Smooth muscle cell (in vitro differentiated cells): ENCODE measurements around the gene LRRC53. TPM values are rescaled to one million over a fixed set of nuclear protein-coding genes. Genes with fewer than 3 reads are reported as not detected.
A peak's percentile ranks its signal among the peaks of the same experiment; 100 is the strongest.

Experiments
- DNase-seq: peaks from one replicate; lab custom pipeline; 2025; ENCODE audit not compliant: unreplicated experiment; lab: John Stamatoyannopoulos, UW
- H2AFZ ChIP-seq: fragments of 200-600 bp; sonication (generic); 2 replicates; pipeline ENCODE4 v1.6.0; 2016; ENCODE audit warnings: antibody characterized with exemption, low read depth, mild to moderate bottlenecking
- H3F3A ChIP-seq: fragments of 200-600 bp; sonication (generic); 2 replicates; pipeline ENCODE4 v1.6.0; 2017; ENCODE audit warnings: antibody characterized with exemption, low read depth
- H3K27ac ChIP-seq: fragments of 200-600 bp; sonication (generic); 2 replicates; pipeline ENCODE4 v1.5.1; 2016; ENCODE audit warnings: low read depth, mild to moderate bottlenecking
- H3K27me3 ChIP-seq: fragments of 200-600 bp; sonication (generic); 2 replicates; pipeline ENCODE4 v1.6.1; 2016; ENCODE audit warnings: low read depth, mild to moderate bottlenecking
- H3K36me3 ChIP-seq: fragments of 200-600 bp; sonication (generic); 2 replicates; pipeline ENCODE4 v1.5.1; 2016; ENCODE audit warnings: low read depth
- H3K4me1 ChIP-seq: fragments of 200-600 bp; sonication (generic); 2 replicates; pipeline ENCODE4 v1.5.1; 2016; ENCODE audit warnings: low read depth
- H3K4me2 ChIP-seq: fragments of 200-600 bp; sonication (generic); 2 replicates; pipeline ENCODE4 v1.6.0; 2016; ENCODE audit warnings: mild to moderate bottlenecking
- H3K4me3 ChIP-seq: fragments of 200-600 bp; sonication (generic); 2 replicates; pipeline ENCODE4 v1.5.1; 2016; ENCODE audit warnings: mild to moderate bottlenecking
- H3K79me2 ChIP-seq: fragments of 200-600 bp; sonication (generic); 2 replicates; pipeline ENCODE4 v1.6.0; 2016; ENCODE audit warnings: low read depth, mild to moderate bottlenecking
- H3K9ac ChIP-seq: fragments of 200-600 bp; sonication (generic); 2 replicates; pipeline ENCODE4 v1.6.0; 2016; ENCODE audit warnings: low read depth
- H3K9me3 ChIP-seq: fragments of 200-600 bp; sonication (generic); replicated peaks from 2 replicates; pipeline ENCODE4 v1.5.1; 2016; ENCODE audit warnings: low read depth
- H4K20me1 ChIP-seq: fragments of 200-600 bp; sonication (generic); 2 replicates; pipeline ENCODE4 v1.6.0; 2016; ENCODE audit warnings: low read depth
- CTCF ChIP-seq: fragments of 200-600 bp; sonication (generic); IDR thresholded peaks from 2 replicates; pipeline ENCODE4 v1.5.1; 2017; ENCODE audit warnings: borderline replicate concordance, mild to moderate bottlenecking, antibody characterized with exemption; ENCODE audit not compliant: insufficient read depth, poor library complexity, severe bottlenecking
- WGBS: methylation state at CpG from one replicate; pipeline ENCODE4 v1.1.7; 2016; ENCODE audit warnings: low lambda C conversion rate; 5-methylcytosine and 5-hydroxymethylcytosine counted together
- polyA plus RNA-seq: library from polyadenylated mRNA; unstranded; fragments of >200 nt; fragmentation: Nextera tagmentation; extraction: Ambion mirVana; gene quantifications from 2 replicates; pipeline ENCODE4 v1.2.1, GENCODE V29; 2016
- total RNA-seq: library from RNA; depleted of rRNA; stranded (reverse); fragments of >200 nt; gene quantifications from 2 replicates; pipeline ENCODE4 v1.2.3, GENCODE V29; 2014

The LRRC53 gene
- total and polyA plus RNA-seq, 2 experiments from 2014 or later: not detected

GRCh38 chr1:74470251-74470650 is 42.2 kb downstream of the LRRC53 start:
- Histone ChIP-seq H4K20me1 (no peaks in the 10 kb centered on the region), H3K4me1 (no peaks in the 10 kb centered on the region), H3K4me3 (no peak overlapping the region), H3K27ac (no peak overlapping the region), H3K9ac (no peak overlapping the region), H3K27me3 (no peaks in the 10 kb centered on the region), H3K79me2 (no peaks in the 10 kb centered on the region), H2AFZ (no peak overlapping the region), H3F3A (no peaks in the 10 kb centered on the region), H3K36me3 (no peaks in the 10 kb centered on the region), H3K9me3 (no peaks in the 10 kb centered on the region), H3K4me2 (no peak overlapping the region)
- 68% methylated on average over 3 of the region's 3 CpGs for WGBS
- TF ChIP-seq CTCF: no peak
- DNase-seq: no peak

- Histone ChIP-seq H3K27me3 (no peaks in the 10 kb centered on the region), H3K4me3 (no peak overlapping the region), H4K20me1 (no peaks in the 10 kb centered on the region), H3K9ac (no peak overlapping the region), H3K4me2 (peak overlapping the region; percentile 63), H3K4me1 (no peaks in the 10 kb centered on the region), H3K79me2 (no peaks in the 10 kb centered on the region), H2AFZ (no peak overlapping the region), H3K27ac (no peak overlapping the region), H3K36me3 (no peaks in the 10 kb centered on the region), H3F3A (no peaks in the 10 kb centered on the region), H3K9me3 (no peaks in the 10 kb centered on the region)
- 6% methylated on average over 2 of the region's 2 CpGs for WGBS
- no peak for DNase-seq
- TF ChIP-seq CTCF: peak; percentile 66
Observed at GRCh38 chr1:74468982-74469603, 43.3 kb downstream of the LRRC53 start.

GRCh38 chr1:74467786-74468377 is 44.5 kb downstream of the LRRC53 start:
- Histone ChIP-seq H3K27ac (no peak overlapping the region), H3K36me3 (no peaks in the 10 kb centered on the region), H3K9ac (no peak overlapping the region), H3F3A (no peaks in the 10 kb centered on the region), H2AFZ (no peak overlapping the region), H3K4me3 (no peak overlapping the region), H4K20me1 (no peaks in the 10 kb centered on the region), H3K79me2 (no peaks in the 10 kb centered on the region), H3K4me1 (no peaks in the 10 kb centered on the region), H3K9me3 (no peaks in the 10 kb centered on the region), H3K4me2 (no peak overlapping the region), H3K27me3 (no peaks in the 10 kb centered on the region)
- DNase-seq: no peak
- WGBS: 96% methylated on average over 3 of the region's 3 CpGs
- TF ChIP-seq CTCF: no peak

- Histone ChIP-seq H3K27ac (no peak overlapping the region), H2AFZ (no peak overlapping the region), H3K4me2 (no peak overlapping the region), H3K4me1 (no peaks in the 10 kb centered on the region), H3K9me3 (no peaks in the 10 kb centered on the region), H3K9ac (no peak overlapping the region), H3K36me3 (no peaks in the 10 kb centered on the region), H4K20me1 (no peaks in the 10 kb centered on the region), H3K79me2 (no peaks in the 10 kb centered on the region), H3K27me3 (no peaks in the 10 kb centered on the region), H3K4me3 (no peak overlapping the region), H3F3A (no peaks in the 10 kb centered on the region)
- DNase-seq: no peak
- TF ChIP-seq CTCF: no peak
- 98% methylated on average over 23 of the region's 24 CpGs for WGBS
Observed at GRCh38 chr1:74465193-74465681, 47.2 kb downstream of the LRRC53 start.
